GM12878 (cell line): ENCODE data around the gene LYPLAL1. TPM values are rescaled to one million over a fixed set of nuclear protein-coding genes. Genes with fewer than 3 reads are reported as not detected.

ENCODE experiments used
- ATAC-seq: fragments of 200-7000 bp; cut with Tn5 transposase; 3 replicates; pipeline ENCODE4 v1.9.1; 2020; ENCODE audit warnings: mild to moderate bottlenecking, moderate library complexity
- BruUV-seq: library from RNA; stranded (reverse); fragments of 400-500 nt; replicated peaks from 2 replicates; lab custom pipeline; 2021; lab: Mats Ljungman, UMichigan
- CTCF ChIA-PET: fragments of 300-600 bp; sonication (Branson Sonifier 250); formaldehyde crosslinking; extraction: SDS; loops from one replicate; lab custom pipeline; 2021; ENCODE audit warnings: inconsistent platforms; lab: Yijun Ruan, JAX
- POLR2A ChIA-PET: fragments of 350-600 bp; formaldehyde crosslinking; extraction: SDS; loops from one replicate; lab custom pipeline; 2021; ENCODE audit warnings: inconsistent platforms; lab: Charles Lee
- RAD21 ChIA-PET: fragments of 300-600 bp; sonication (Branson Sonifier 250); formaldehyde crosslinking; loops from one replicate; lab custom pipeline; 2023; ENCODE audit warnings: antibody characterized with exemption; ENCODE audit not compliant: unreplicated experiment; lab: Charles Lee
- SMC1A ChIA-PET: fragments of 300-600 bp; sonication (Branson Sonifier 250); formaldehyde crosslinking; loops from one replicate; lab custom pipeline; 2023; ENCODE audit not compliant: unreplicated experiment, uncharacterized antibody; lab: Charles Lee
- DNase-seq: peaks from one replicate; pipeline ENCODE4 v3.0.0-alpha.2; 2011; ENCODE audit warnings: low read depth, low spot score
- FAIRE-seq: peaks from 3 replicates; lab custom pipeline; 2011; peaks lifted over from hg19 to GRCh38; lab: Jason Lieb, UNC
- H2AFZ ChIP-seq: 2 replicates; pipeline ENCODE4 v1.6.0; 2011; ENCODE audit warnings: low read depth, low read length, control low read depth; ENCODE audit not compliant: control insufficient read depth
- H3K27ac ChIP-seq: 2 replicates; pipeline ENCODE4 v1.5.1; 2011; ENCODE audit warnings: control low read depth; ENCODE audit not compliant: control insufficient read depth, insufficient read depth
- H3K27me3 ChIP-seq, 2 experiments: replicated peaks in 1 of 2; 2 replicates each; pipeline versions ENCODE4 v1.6.0 to v1.6.1; 2011; ENCODE audit warnings: low read length in 1 of 2; ENCODE audit not compliant: control insufficient read depth in 2 of 2, insufficient read depth in 2 of 2
- H3K36me3 ChIP-seq, 2 experiments: 2 replicates each; pipeline ENCODE4 v1.5.1; 2011; ENCODE audit warnings: low read length in 1 of 2; ENCODE audit not compliant: control insufficient read depth in 2 of 2, insufficient read depth in 2 of 2
- H3K4me1 ChIP-seq: 2 replicates; pipeline ENCODE4 v1.6.1; 2011; ENCODE audit warnings: mild to moderate bottlenecking, low read length, moderate library complexity, mixed read lengths; ENCODE audit not compliant: control insufficient read depth, insufficient read depth
- H3K4me2 ChIP-seq: 2 replicates; pipeline ENCODE4 v1.6.0; 2011; ENCODE audit warnings: control low read depth; ENCODE audit not compliant: control insufficient read depth, insufficient read depth
- H3K4me3 ChIP-seq: fragments of 200-600 bp; sonication (generic); 2 replicates; pipeline ENCODE4 v1.5.1; 2016
- H3K79me2 ChIP-seq: 2 replicates; pipeline ENCODE4 v1.6.0; 2011; ENCODE audit warnings: low read length; ENCODE audit not compliant: control insufficient read depth, insufficient read depth
- H3K9ac ChIP-seq: 2 replicates; pipeline ENCODE4 v1.8.0; 2011; ENCODE audit warnings: low read length, control low read depth, mixed read lengths; ENCODE audit not compliant: control insufficient read depth, insufficient read depth
- H3K9me3 ChIP-seq: replicated peaks from 3 replicates; pipeline ENCODE4 v1.5.1; 2011; ENCODE audit warnings: mild to moderate bottlenecking, low read length; ENCODE audit not compliant: control insufficient read depth, insufficient read depth
- H4K20me1 ChIP-seq: 2 replicates; pipeline ENCODE4 v1.6.0; 2011; ENCODE audit not compliant: control insufficient read depth, insufficient read depth
- ASH2L ChIP-seq: fragments of 300-600, 200-600 bp; sonication (generic); IDR thresholded peaks from 2 replicates; pipeline ENCODE4 v1.6.1; 2017; ENCODE audit warnings: low read depth, mild to moderate bottlenecking, borderline replicate concordance
- BRCA1 ChIP-seq: IDR thresholded peaks from 2 replicates; pipeline ENCODE4 v1.6.1; 2011; ENCODE audit warnings: low read depth, low read length, improper control_type of control experiment
- FOXM1 ChIP-seq: IDR thresholded peaks from 2 replicates; pipeline ENCODE4 v1.6.1; 2012; ENCODE audit warnings: low read depth, mild to moderate bottlenecking, inconsistent platforms, low read length, moderate library complexity
- IKZF1 ChIP-seq: fragments of 450-650 bp; conservative IDR thresholded peaks from 2 replicates; pipeline ENCODE4 v1.6.1; 2017; ENCODE audit warnings: antibody characterized with exemption, mild to moderate bottlenecking
- KDM1A ChIP-seq: fragments of 200-600 bp; sonication (generic); IDR thresholded peaks from 2 replicates; pipeline ENCODE4 v1.6.1; 2016; ENCODE audit warnings: borderline replicate concordance
- MXI1 ChIP-seq: fragments of 150-350 bp; IDR thresholded peaks from 2 replicates; pipeline ENCODE4 v1.6.1; 2011; ENCODE audit warnings: low read depth, mild to moderate bottlenecking, inconsistent platforms, low read length, improper control_type of control experiment
- NFIC ChIP-seq: IDR thresholded peaks from 2 replicates; pipeline ENCODE4 v1.6.1; 2012; ENCODE audit warnings: low read depth, mild to moderate bottlenecking, inconsistent platforms, low read length, moderate library complexity
- RAD21 ChIP-seq: IDR thresholded peaks from 2 replicates; pipeline ENCODE4 v1.6.1; 2011; ENCODE audit warnings: mild to moderate bottlenecking, low read depth, low read length, moderate library complexity; ENCODE audit not compliant: insufficient read depth
- RB1 ChIP-seq: fragments of 450-650 bp; formaldehyde crosslinking; IDR thresholded peaks from 2 replicates; pipeline ENCODE4 v1.6.1; 2017; ENCODE audit warnings: mild to moderate bottlenecking, borderline replicate concordance
- RBBP5 ChIP-seq: fragments of 200-600 bp; sonication (generic); conservative IDR thresholded peaks from 2 replicates; pipeline ENCODE4 v1.6.1; 2016
- RFX5 ChIP-seq: IDR thresholded peaks from 2 replicates; pipeline ENCODE4 v1.6.1; 2011; ENCODE audit warnings: low read depth, low read length, improper control_type of control experiment
- RUNX3 ChIP-seq: IDR thresholded peaks from 2 replicates; pipeline ENCODE4 v1.6.1; 2012; ENCODE audit warnings: low read length, inconsistent platforms
- SUPT20H ChIP-seq: IDR thresholded peaks from 2 replicates; pipeline ENCODE4 v1.6.1; 2011; ENCODE audit warnings: low read depth, mild to moderate bottlenecking, low read length, moderate library complexity, borderline replicate concordance; ENCODE audit not compliant: control insufficient read depth
- SUZ12 ChIP-seq: fragments of 200-600 bp; sonication (generic); IDR thresholded peaks from one replicate; pipeline ENCODE4 v1.6.1; 2018; ENCODE audit warnings: antibody characterized with exemption, mild to moderate bottlenecking; ENCODE audit not compliant: unreplicated experiment
- WGBS: methylation state at CpG from one replicate; pipeline ENCODE4 v1.1.6; 2016; ENCODE audit warnings: low lambda C conversion rate; ENCODE audit not compliant: insufficient replicate concordance, insufficient coverage; ENCODE audit errors: missing lambda C conversion rate; 5-methylcytosine and 5-hydroxymethylcytosine counted together
- in situ Hi-C: fragments of 300-500 bp; cut with MboI; formaldehyde crosslinking; loops from 9 replicates; pipeline ENCODE4 v1.14.3; 2018; ENCODE audit warnings: mixed read lengths
- intact Hi-C: fragments of 100-400 bp; cut with micrococcal nuclease; formaldehyde crosslinking; loops from one replicate; pipeline ENCODE4 v1.14.2; 2022; ENCODE audit not compliant: unreplicated experiment
- polyA plus RNA-seq, 11 experiments: library from polyadenylated mRNA; depleted of rRNA in 4 of 11; unstranded in 6 of 11; stranded (reverse) in 5 of 11; fragments of >200 nt; fragmentation: Nextera tagmentation in 4 of 11; fragmentation: Illumina TruSeq in 1 of 11; extraction: Ambion mirVana in 4 of 11; extraction: Trizol in 1 of 11; gene quantifications; 1 replicate in 1 of 11; 2 replicates in 10 of 11; pipeline versions ENCODE4 v1.2.1 to v1.2.3, GENCODE V29; 2011 to 2016; ENCODE audit warnings: inconsistent platforms in 2 of 11, missing spikeins in 2 of 11, low read depth in 1 of 11
- total RNA-seq, 4 experiments: library from RNA; depleted of rRNA in 3 of 4; stranded (reverse); fragments of >200 nt in 3 of 4; fragmentation: Illumina TruSeq in 1 of 4; extraction: Trizol in 1 of 4; gene quantifications; 2 replicates each; pipeline versions ENCODE4 v1.2.1 to v1.2.3, GENCODE V29; 2013 to 2021
- TF ChIP-seq, protein P1 (sequence below): IDR thresholded peaks from 2 replicates; pipeline ENCODE4 v1.6.1; 2011; ENCODE audit warnings: low read depth, mild to moderate bottlenecking, low read length, moderate library complexity, borderline replicate concordance; ENCODE audit errors: extremely low read depth
- TF ChIP-seq, protein P2 (sequence below): fragments of 150-350 bp; IDR thresholded peaks from 2 replicates; pipeline ENCODE4 v1.6.1; 2014; ENCODE audit warnings: mild to moderate bottlenecking, low read depth, low read length
- TF ChIP-seq, protein P3 (sequence below): IDR thresholded peaks from 2 replicates; pipeline ENCODE4 v1.6.1; 2012; ENCODE audit warnings: low read depth, low read length, improper control_type of control experiment

Gene LYPLAL1
- total and polyA plus RNA-seq, 10 of the 15 experiments (the other 5 are each of a cell fraction or from before 2014, with no cell fraction given) = 19.4 to 112 (median 40.5) TPM

DNA sequence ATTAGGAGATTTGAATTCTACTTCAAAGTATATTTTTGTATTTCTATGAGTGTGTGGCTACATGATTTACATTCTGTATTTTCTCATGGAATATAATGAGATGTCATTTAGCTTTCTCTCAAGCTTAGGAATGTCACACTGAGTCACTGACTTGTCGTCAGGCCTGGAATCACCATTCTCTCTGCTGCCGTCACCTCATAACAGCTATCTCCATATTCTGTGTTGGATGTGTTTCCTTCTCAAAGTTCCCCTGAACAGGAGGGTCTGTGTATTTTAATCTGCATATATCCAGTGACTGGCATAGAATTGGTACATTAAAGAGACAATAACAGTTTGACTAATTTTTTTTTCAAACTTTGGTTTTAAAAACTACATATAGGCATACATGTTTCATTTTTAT, 35.9 kb downstream of the LYPLAL1 start:
- Histone ChIP-seq H3K9ac (no peak overlapping the region), H3K9me3 (no peaks in the 10 kb centered on the region), H2AFZ (no peak overlapping the region), H3K36me3 (no peaks in the 10 kb centered on the region; a peak in 1 of 4 replicates), H3K4me3 (no peak overlapping the region), H3K27me3 (no peaks in the 10 kb centered on the region), H3K4me1 (no peaks in the 10 kb centered on the region), H3K27ac (no peak overlapping the region), H3K4me2 (no peak overlapping the region), H3K79me2 (no peaks in the 10 kb centered on the region), H4K20me1 (no peaks in the 10 kb centered on the region)
- DNase-seq (no peak), ATAC-seq (no peak), FAIRE-seq (no peak)
- RAD21 ChIA-PET = no interaction called here
- CTCF ChIA-PET = interaction anchor here (1.2 to 1.6 kb wide), 2 partner anchors 176 to 451 kb away, joined by 3 read pairs; no protein-coding TSS in a partner anchor
- in situ Hi-C loops = no loop called here
- TF ChIP-seq RFX5 (no peak), MXI1 (no peak)
- TF ChIP-seq, protein P1, sequence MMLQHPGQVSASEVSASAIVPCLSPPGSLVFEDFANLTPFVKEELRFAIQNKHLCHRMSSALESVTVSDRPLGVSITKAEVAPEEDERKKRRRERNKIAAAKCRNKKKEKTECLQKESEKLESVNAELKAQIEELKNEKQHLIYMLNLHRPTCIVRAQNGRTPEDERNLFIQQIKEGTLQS = no peak
- SMC1A ChIA-PET = interaction anchor here (0.8 to 5.0 kb wide), 6 partner anchors 9 to 35 kb away, joined by 3 to 24 read pairs (median 4); no protein-coding TSS in a partner anchor
- POLR2A ChIA-PET = no interaction called here
- WGBS = 100% methylated on average over 2 of the region's 2 CpGs
- BruUV-seq = no TSS peak
- intact Hi-C loops = no loop called here

- Histone ChIP-seq H3K4me2 (no peak overlapping the region), H3K4me1 (no peaks in the 10 kb centered on the region), H3K79me2 (no peaks in the 10 kb centered on the region), H3K27ac (no peak overlapping the region), H3K36me3 (no peaks in the 10 kb centered on the region; a peak in 1 of 4 replicates), H3K4me3 (no peak overlapping the region), H3K9ac (no peak overlapping the region), H3K27me3 (no peaks in the 10 kb centered on the region), H3K9me3 (no peaks in the 10 kb centered on the region), H4K20me1 (no peaks in the 10 kb centered on the region), H2AFZ (no peak overlapping the region)
- ChIA-PET SMC1A (interaction anchor here (1.1 to 5.0 kb wide), 5 partner anchors 10 to 35 kb away, joined by 3 to 24 read pairs (median 4); no protein-coding TSS in a partner anchor), RAD21 (no interaction called here), POLR2A (no interaction called here), CTCF (interaction anchor here (1.2 to 1.6 kb wide), 2 partner anchors 176 to 451 kb away, joined by 3 read pairs; no protein-coding TSS in a partner anchor)
- ATAC-seq (no peak), FAIRE-seq (no peak), DNase-seq (no peak)
- 96% methylated on average over 5 of the region's 5 CpGs for whole genome bisulfite sequencing
- BruUV-seq = no TSS peak
- intact Hi-C loops (no loop called here), in situ Hi-C loops (no loop called here)
- TF ChIP-seq NFIC = no peak
- no peak for TF ChIP-seq RB1
- TF ChIP-seq RBBP5 = no peak
- no peak for TF ChIP-seq FOXM1
- no peak for TF ChIP-seq SUZ12
- no peak for TF ChIP-seq RUNX3
- TF ChIP-seq BRCA1 = no peak
- TF ChIP-seq, protein P2, sequence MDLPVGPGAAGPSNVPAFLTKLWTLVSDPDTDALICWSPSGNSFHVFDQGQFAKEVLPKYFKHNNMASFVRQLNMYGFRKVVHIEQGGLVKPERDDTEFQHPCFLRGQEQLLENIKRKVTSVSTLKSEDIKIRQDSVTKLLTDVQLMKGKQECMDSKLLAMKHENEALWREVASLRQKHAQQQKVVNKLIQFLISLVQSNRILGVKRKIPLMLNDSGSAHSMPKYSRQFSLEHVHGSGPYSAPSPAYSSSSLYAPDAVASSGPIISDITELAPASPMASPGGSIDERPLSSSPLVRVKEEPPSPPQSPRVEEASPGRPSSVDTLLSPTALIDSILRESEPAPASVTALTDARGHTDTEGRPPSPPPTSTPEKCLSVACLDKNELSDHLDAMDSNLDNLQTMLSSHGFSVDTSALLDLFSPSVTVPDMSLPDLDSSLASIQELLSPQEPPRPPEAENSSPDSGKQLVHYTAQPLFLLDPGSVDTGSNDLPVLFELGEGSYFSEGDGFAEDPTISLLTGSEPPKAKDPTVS = no peak
- TF ChIP-seq SUPT20H = no peak
- TF ChIP-seq RAD21 = no peak
- no peak for TF ChIP-seq IKZF1
- TF ChIP-seq KDM1A = no peak
- TF ChIP-seq, protein P3, sequence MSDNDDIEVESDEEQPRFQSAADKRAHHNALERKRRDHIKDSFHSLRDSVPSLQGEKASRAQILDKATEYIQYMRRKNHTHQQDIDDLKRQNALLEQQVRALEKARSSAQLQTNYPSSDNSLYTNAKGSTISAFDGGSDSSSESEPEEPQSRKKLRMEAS = no peak
- TF ChIP-seq ASH2L = no peak
Observed at GRCh38 chr1:219210067-219210466, 36.4 kb downstream of the LYPLAL1 start.
